Measurements from ENCODE around the gene TMEM43. TPM values are rescaled to one million over a fixed set of nuclear protein-coding genes. Genes with fewer than 3 reads are reported as not detected.

TMEM43 gene
- polyA plus RNA-seq, 1 donor (not counting 4 experiments of a cell fraction or from before 2014, with no cell fraction given) = 111 TPM

DNA sequence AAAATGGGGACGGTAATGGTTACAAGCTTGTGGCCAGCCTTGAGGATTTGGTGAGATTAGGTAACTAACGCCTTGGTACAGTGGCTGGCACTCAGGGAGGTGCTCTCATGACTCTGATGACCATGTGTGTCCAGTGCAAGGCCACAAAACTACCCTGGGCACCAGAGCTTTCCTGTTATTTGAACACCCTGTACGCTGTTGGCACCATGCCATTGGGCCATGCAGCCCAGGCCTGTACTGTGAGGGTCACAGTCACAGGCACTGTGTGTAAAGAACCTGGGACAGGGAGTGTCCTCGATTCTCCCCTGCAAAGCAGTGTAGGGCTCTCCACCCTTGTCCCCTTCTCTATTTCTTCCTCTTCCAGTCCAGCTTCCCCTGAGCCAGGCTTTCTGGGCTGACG lies 6.3 kb downstream of the TMEM43 start:
- H3K27ac ChIP-seq (ENCODE audit: control insufficient read depth, insufficient read depth, low read length) = no peak overlapping the region
- no peak for FAIRE-seq
- DNase-seq (ENCODE audit: low read depth, low spot score) = no peak
- no peak overlapping the region for H2AFZ ChIP-seq (ENCODE audit: control insufficient read depth, low read length)
- peaks cover 40% of the 10 kb centered on the region for H3K4me1 ChIP-seq (ENCODE audit: control insufficient read depth, extremely low read depth, insufficient read depth, low read length)
- H4K20me1 ChIP-seq (ENCODE audit: control insufficient read depth, extremely low read depth, insufficient read depth, low read length) = peaks cover 22% of the 10 kb centered on the region
- no peak overlapping the region for H3K4me3 ChIP-seq (ENCODE audit: control insufficient read depth in 2 of 3, extremely low read depth in 1 of 3, insufficient read depth in 2 of 3, low read depth in 1 of 3, low read length in 3 of 3)
- no peaks in the 10 kb centered on the region for H3K27me3 ChIP-seq (ENCODE audit: control insufficient read depth, extremely low read depth, insufficient read depth, low read length)
- H3K79me2 ChIP-seq (ENCODE audit: control insufficient read depth, insufficient read depth, low read length) = peaks cover 39% of the 10 kb centered on the region
- H3K36me3 ChIP-seq (ENCODE audit: control insufficient read depth in 2 of 2, extremely low read depth in 1 of 2, insufficient read depth in 2 of 2, low read length in 2 of 2) = peaks cover 67 to 83% of the 10 kb centered on the region in 2 experiments
- H3K9me3 ChIP-seq (ENCODE audit: control insufficient read depth, low read depth, low read length) = no peaks in the 10 kb centered on the region
- H3K4me2 ChIP-seq (ENCODE audit: control insufficient read depth, extremely low read depth, insufficient read depth, low read depth, low read length) = no peak overlapping the region
- TF ChIP-seq EZH2 (IDR thresholded peaks at IDR 0.05; ENCODE audit: low read length) (no peak), CTCF (optimal IDR thresholded peaks at IDR 0.05 in 1 of 3, IDR thresholded peaks at IDR 0.05 in 1 of 3, conservative IDR thresholded peaks at IDR 0.05 in 1 of 3; ENCODE audit: extremely low read depth in 1 of 3, insufficient read depth in 2 of 3, low read length in 3 of 3) (no peak)
- H3K9ac ChIP-seq (ENCODE audit: control insufficient read depth, extremely low read depth, insufficient read depth, low read length) = no peak overlapping the region
- dilution Hi-C loops (cut with MboI; ENCODE audit: extremely low pct_ligation_motif_present, low sequenced_read_pairs) = no loop called here
- no peaks in the 10 kb centered on the region for H3K9me1 ChIP-seq (ENCODE audit: control insufficient read depth, extremely low read depth, insufficient read depth, low read length)

- Histone ChIP-seq H3K9me1 (ENCODE audit: control insufficient read depth, extremely low read depth, insufficient read depth, low read length) (no peaks in the 10 kb centered on the region), H3K9ac (ENCODE audit: control insufficient read depth, extremely low read depth, insufficient read depth, low read length) (no peak overlapping the region), H2AFZ (ENCODE audit: control insufficient read depth, low read length) (no peak overlapping the region), H3K27me3 (ENCODE audit: control insufficient read depth, extremely low read depth, insufficient read depth, low read length) (no peaks in the 10 kb centered on the region), H3K79me2 (ENCODE audit: control insufficient read depth, insufficient read depth, low read length) (peaks cover 30% of the 10 kb centered on the region), H4K20me1 (ENCODE audit: control insufficient read depth, extremely low read depth, insufficient read depth, low read length) (peaks cover 12% of the 10 kb centered on the region), H3K9me3 (ENCODE audit: control insufficient read depth, low read depth, low read length) (no peaks in the 10 kb centered on the region), H3K4me3 (ENCODE audit: control insufficient read depth in 2 of 3, extremely low read depth in 1 of 3, insufficient read depth in 2 of 3, low read depth in 1 of 3, low read length in 3 of 3) (no peak overlapping the region), H3K36me3 (ENCODE audit: control insufficient read depth in 2 of 2, extremely low read depth in 1 of 2, insufficient read depth in 2 of 2, low read length in 2 of 2) (peaks cover 69 to 85% of the 10 kb centered on the region in 2 experiments), H3K4me1 (ENCODE audit: control insufficient read depth, extremely low read depth, insufficient read depth, low read length) (peaks cover 41% of the 10 kb centered on the region), H3K4me2 (ENCODE audit: control insufficient read depth, extremely low read depth, insufficient read depth, low read depth, low read length) (no peak overlapping the region), H3K27ac (ENCODE audit: control insufficient read depth, insufficient read depth, low read length) (no peak overlapping the region)
- no peak for FAIRE-seq
- dilution Hi-C loops (cut with MboI; ENCODE audit: extremely low pct_ligation_motif_present, low sequenced_read_pairs) = no loop called here
- DNase-seq (ENCODE audit: low read depth, low spot score) = no peak
- TF ChIP-seq EZH2 (IDR thresholded peaks at IDR 0.05; ENCODE audit: low read length) (no peak), CTCF (optimal IDR thresholded peaks at IDR 0.05 in 1 of 3, IDR thresholded peaks at IDR 0.05 in 1 of 3, conservative IDR thresholded peaks at IDR 0.05 in 1 of 3; ENCODE audit: extremely low read depth in 1 of 3, insufficient read depth in 2 of 3, low read length in 3 of 3) (no peak)
These were observed 7.3 kb downstream of the TMEM43 start for GRCh38 chr3:14132120-14132519.

Data from keratinocyte (primary cell).